ENCODE data around the gene RSRC1. TPM values are rescaled to one million over a fixed set of nuclear protein-coding genes. Genes with fewer than 3 reads are reported as not detected.

RSRC1 gene
- total and polyA plus RNA-seq, 7 donors, result 14.9 to 60.7 (median 41.0) TPM

DNA sequence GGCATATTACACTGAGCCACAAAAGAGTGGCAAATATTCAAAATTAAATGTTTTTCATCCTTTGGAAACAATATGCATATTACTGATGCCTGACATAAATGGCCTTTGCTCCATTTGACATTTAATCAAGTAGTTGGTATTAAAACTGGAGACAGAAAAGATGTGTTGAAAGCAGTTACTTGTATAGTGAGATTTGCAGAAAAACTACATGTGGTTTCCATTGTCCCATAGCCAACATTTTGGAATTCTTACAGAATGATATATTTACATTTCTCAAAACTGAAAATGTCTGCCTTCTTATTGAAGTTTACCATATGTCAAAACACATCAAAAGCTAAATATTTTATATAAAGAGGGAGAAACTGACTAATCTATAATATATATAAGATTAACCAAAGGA, 25.2 kb upstream of the RSRC1 start:
- Histone ChIP-seq H3K4me1 (no peaks in the 10 kb centered on the region), H3K27ac (no peak overlapping the region), H3K4me3 (no peak overlapping the region), H3K9me3 (no peaks in the 10 kb centered on the region), H3K36me3 (no peaks in the 10 kb centered on the region), H3K27me3 (peaks cover 0 to 4% (median 0%) of the 10 kb centered on the region in 3 donors)
- DNase-seq, result no peak
- intact Hi-C loops (cut with DNase I), result no loop called here
- TF ChIP-seq, protein P1, sequence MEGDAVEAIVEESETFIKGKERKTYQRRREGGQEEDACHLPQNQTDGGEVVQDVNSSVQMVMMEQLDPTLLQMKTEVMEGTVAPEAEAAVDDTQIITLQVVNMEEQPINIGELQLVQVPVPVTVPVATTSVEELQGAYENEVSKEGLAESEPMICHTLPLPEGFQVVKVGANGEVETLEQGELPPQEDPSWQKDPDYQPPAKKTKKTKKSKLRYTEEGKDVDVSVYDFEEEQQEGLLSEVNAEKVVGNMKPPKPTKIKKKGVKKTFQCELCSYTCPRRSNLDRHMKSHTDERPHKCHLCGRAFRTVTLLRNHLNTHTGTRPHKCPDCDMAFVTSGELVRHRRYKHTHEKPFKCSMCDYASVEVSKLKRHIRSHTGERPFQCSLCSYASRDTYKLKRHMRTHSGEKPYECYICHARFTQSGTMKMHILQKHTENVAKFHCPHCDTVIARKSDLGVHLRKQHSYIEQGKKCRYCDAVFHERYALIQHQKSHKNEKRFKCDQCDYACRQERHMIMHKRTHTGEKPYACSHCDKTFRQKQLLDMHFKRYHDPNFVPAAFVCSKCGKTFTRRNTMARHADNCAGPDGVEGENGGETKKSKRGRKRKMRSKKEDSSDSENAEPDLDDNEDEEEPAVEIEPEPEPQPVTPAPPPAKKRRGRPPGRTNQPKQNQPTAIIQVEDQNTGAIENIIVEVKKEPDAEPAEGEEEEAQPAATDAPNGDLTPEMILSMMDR (IDR thresholded peaks at IDR 0.05), result no peak
- TF ChIP-seq EP300 (IDR thresholded peaks at IDR 0.05) (no peak), POLR2A (IDR thresholded peaks at IDR 0.05) (no peak), POLR2AphosphoS5 (IDR thresholded peaks at IDR 0.05) (no peak)

DNA sequence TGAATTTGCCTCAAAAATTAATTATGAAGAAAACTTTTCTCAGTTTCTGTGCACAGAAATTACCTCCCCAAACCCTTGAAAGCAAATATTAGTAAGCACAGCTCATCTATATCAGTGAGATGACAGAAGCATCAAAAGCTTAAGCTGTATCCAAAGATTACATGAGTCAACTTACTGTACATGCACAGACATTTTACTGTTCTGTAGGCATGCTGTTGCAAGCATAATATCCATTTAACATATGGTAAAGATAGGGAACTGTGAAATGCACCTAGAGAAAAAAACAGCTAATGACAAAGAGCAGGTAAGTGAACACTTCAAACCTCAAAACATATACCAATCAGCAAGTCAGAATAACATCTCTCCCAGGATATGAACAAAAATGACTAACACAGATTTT, 24.5 kb upstream of the RSRC1 start:
- H3K27ac ChIP-seq, result no peak overlapping the region
- no peak overlapping the region for H3K4me3 ChIP-seq
- TF ChIP-seq POLR2AphosphoS5 (IDR thresholded peaks at IDR 0.05) (no peak), EP300 (IDR thresholded peaks at IDR 0.05) (no peak), POLR2A (IDR thresholded peaks at IDR 0.05) (no peak)
- TF ChIP-seq, protein P1 (IDR thresholded peaks at IDR 0.05), result no peak
- peaks cover 0 to 8% (median 0%) of the 10 kb centered on the region in 3 donors for H3K27me3 ChIP-seq
- intact Hi-C loops (cut with DNase I), result no loop called here
- H3K36me3 ChIP-seq, result no peaks in the 10 kb centered on the region
- no peaks in the 10 kb centered on the region for H3K4me1 ChIP-seq
- no peaks in the 10 kb centered on the region for H3K9me3 ChIP-seq
- DNase-seq, result no peak

DNA sequence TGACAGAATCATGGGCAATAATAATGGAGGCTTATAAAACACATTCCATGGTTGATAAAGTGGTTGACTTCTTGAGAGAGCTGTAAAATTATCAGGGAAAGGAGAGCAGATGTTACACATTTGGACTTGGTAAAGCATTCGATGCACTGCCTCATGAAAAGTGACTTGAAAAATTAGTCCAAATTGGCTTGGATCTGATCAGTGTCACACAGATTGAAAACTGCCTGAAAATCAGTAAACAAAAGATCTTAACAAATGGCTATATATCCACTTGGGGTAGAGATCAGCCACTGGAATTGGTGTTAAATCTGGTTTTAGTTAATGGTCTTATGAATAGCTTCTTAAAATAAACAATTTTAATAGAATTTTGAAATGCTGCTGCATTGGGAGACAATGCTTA, 24.0 kb upstream of the RSRC1 start:
- Histone ChIP-seq H3K9me3 (no peaks in the 10 kb centered on the region), H3K4me1 (no peaks in the 10 kb centered on the region), H3K27me3 (peaks cover 0 to 8% (median 0%) of the 10 kb centered on the region in 3 donors), H3K36me3 (no peaks in the 10 kb centered on the region), H3K27ac (no peak overlapping the region), H3K4me3 (no peak overlapping the region)
- no peak for DNase-seq
- TF ChIP-seq, protein P1 (IDR thresholded peaks at IDR 0.05), result no peak
- TF ChIP-seq POLR2A (IDR thresholded peaks at IDR 0.05) (no peak), EP300 (IDR thresholded peaks at IDR 0.05) (no peak), POLR2AphosphoS5 (IDR thresholded peaks at IDR 0.05) (no peak)
- intact Hi-C loops (cut with DNase I), result no loop called here
- 60 to 75% methylated on average over 1 of the region's 1 CpG for WGBS, 2 donors

DNA sequence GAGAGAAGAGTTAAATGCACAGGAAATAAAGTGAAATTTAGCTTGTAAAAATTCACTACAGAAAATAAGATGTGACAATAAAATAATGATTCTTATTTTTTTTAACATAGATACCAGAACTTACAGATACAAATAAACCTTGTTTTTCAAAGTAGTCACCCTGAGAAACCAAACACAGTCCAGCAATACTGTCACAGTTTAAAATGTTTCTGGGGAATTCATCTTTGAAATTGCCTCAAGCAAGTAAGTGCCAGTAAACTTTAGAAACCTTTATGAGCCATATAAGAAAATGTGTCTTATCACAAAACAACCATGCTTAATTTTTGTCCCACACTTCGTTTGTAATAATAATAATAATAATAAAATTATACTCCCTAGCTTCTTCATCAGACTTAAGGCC, 23.5 kb upstream of the RSRC1 start:
- intact Hi-C loops (cut with DNase I), result no loop called here
- no peak overlapping the region for H3K4me3 ChIP-seq
- TF ChIP-seq POLR2A (IDR thresholded peaks at IDR 0.05), result no peak
- TF ChIP-seq POLR2AphosphoS5 (IDR thresholded peaks at IDR 0.05), result no peak
- TF ChIP-seq, protein P1 (IDR thresholded peaks at IDR 0.05), result no peak
- TF ChIP-seq EP300 (IDR thresholded peaks at IDR 0.05), result no peak
- WGBS, 2 donors, result 1 to 26% methylated on average over 1 of the region's 1 CpG
- no peaks in the 10 kb centered on the region for H3K36me3 ChIP-seq
- no peak for DNase-seq
- no peaks in the 10 kb centered on the region for H3K4me1 ChIP-seq
- H3K27me3 ChIP-seq, result peaks cover 0 to 11% (median 0%) of the 10 kb centered on the region in 3 donors
- no peak overlapping the region for H3K27ac ChIP-seq
- H3K9me3 ChIP-seq, result no peaks in the 10 kb centered on the region

DNA sequence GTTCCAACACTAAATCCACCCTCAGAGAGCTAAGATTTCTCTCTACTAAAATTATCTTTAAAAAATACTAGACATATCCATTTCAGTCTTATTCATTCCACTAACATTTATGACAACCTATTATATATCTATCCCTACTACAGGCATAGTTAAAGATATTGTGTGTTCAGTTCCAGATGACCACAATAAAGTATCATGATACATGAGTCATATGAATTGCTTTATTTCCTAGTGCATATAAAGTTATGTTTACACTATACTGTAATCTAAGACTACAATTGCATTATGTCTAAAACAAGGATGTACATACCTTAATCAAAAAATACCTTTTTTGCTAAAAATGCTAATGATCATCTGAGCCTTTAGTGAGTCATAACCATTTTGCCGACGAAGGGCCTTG, 23.1 kb upstream of the RSRC1 start:
- Histone ChIP-seq H3K9me3 (no peaks in the 10 kb centered on the region), H3K27me3 (peaks cover 0 to 15% (median 0%) of the 10 kb centered on the region in 3 donors), H3K36me3 (no peaks in the 10 kb centered on the region), H3K4me1 (no peaks in the 10 kb centered on the region), H3K27ac (no peak overlapping the region), H3K4me3 (no peak overlapping the region)
- TF ChIP-seq POLR2AphosphoS5 (IDR thresholded peaks at IDR 0.05) (no peak), EP300 (IDR thresholded peaks at IDR 0.05) (no peak), POLR2A (IDR thresholded peaks at IDR 0.05) (no peak)
- TF ChIP-seq, protein P1 (IDR thresholded peaks at IDR 0.05), result no peak
- no peak for DNase-seq
- intact Hi-C loops (cut with DNase I), result no loop called here
- 25 to 70% methylated on average over 2 of the region's 2 CpGs for WGBS, 2 donors

All from sigmoid colon (tissue), 7 donors.